GM21515 (cell line): Measurements from ENCODE around the gene DSP.

Source experiments
- ATAC-seq: cut with Tn5 transposase; IDR thresholded peaks from one replicate; pipeline ENCODE4 v1.9.1; 2021; ENCODE audit not compliant: unreplicated experiment

DSP gene

DNA sequence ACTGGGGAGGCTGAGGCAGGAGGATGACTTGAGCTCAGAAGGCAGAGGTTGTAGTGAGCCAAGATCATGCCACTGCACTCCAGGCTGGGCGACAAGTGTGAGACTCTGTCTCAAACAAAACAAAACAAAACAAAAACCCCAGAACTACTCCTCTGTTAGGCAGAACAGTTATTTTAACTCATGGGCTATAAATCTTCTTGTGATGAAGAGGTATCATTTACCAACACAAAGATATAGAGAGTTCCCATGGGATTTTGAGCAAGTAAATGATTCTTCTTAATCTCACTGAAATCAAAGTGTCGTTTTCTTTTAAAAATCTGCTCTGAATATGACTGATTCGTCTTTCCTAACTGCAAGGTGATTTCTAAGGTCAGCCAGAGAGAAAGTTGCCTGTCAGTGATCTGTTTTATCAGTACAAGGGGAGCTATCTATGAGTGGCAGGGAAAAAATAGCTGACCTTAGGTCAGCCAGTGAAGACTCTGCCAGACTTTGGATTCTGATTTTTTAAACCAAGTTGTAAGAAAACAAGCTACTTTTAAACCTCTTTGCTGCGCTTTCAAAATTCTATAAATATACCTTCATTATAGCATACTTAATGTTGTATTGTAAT lies 3.8 kb upstream of the DSP start:
- ATAC-seq: no peak

DNA sequence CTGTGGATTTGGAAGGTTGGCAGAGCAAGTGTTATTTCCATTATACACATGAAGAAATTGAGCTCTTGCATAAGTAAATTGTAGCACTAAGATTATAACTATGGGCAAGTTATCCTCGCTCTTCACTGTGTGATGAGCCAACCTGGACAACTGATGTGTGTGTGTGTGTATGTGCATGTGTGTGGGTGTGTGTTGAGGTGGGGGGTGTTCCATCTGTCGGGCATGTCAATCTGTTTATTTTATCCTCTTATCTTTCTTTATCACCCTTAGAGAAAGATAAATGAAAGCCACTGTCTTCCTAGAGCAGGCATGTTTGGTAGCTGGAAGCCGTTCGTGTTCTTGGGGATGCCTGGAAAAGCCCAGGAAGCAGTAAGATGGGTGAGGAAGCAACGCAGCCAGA lies 3.0 kb upstream of the DSP start:
- no peak for ATAC-seq

- no peak for ATAC-seq
Observed at GRCh38 chr6:7540595-7540994, 876 bp upstream of the DSP start.

DNA sequence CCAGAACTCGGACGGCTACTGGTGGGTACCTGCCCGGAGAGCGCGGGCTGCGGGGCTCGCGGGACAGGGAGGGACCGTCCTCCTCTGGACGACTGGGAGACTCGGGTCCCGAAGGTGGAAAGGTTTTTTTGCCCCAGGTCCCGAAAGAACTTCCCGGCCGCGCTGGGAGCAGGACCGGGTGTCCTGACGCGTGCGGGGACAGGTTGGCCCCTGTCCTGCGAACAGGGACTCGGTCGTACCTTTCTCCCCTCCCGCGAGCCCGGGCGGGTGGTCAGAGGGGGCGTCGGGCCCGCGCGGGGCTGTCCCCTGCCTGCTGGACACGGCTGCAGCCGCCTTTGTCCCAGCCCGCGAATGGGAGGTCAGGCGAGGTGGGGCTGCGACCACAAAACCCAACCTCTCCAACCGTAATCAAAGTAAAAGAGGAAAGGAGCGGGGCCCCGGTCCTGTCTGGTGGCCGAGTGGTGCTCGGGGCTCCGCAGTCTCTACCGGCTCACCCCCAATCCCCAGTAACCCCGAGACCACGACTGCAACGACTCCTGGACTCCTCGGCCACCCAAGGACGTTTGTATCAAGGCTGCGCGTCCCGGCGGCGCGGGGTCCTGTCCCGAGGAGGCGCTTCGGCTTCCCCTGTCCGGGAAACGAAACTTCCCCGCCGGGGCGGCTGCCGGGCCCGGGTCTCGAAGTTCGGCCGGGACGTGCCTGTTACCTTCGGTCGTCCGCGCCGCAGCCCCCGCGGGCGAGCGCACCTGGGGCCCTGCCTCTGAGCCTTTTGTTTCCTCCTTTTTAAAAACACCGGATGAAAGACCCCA lies 798 bp downstream of the DSP start:
- ATAC-seq: no peak

DNA sequence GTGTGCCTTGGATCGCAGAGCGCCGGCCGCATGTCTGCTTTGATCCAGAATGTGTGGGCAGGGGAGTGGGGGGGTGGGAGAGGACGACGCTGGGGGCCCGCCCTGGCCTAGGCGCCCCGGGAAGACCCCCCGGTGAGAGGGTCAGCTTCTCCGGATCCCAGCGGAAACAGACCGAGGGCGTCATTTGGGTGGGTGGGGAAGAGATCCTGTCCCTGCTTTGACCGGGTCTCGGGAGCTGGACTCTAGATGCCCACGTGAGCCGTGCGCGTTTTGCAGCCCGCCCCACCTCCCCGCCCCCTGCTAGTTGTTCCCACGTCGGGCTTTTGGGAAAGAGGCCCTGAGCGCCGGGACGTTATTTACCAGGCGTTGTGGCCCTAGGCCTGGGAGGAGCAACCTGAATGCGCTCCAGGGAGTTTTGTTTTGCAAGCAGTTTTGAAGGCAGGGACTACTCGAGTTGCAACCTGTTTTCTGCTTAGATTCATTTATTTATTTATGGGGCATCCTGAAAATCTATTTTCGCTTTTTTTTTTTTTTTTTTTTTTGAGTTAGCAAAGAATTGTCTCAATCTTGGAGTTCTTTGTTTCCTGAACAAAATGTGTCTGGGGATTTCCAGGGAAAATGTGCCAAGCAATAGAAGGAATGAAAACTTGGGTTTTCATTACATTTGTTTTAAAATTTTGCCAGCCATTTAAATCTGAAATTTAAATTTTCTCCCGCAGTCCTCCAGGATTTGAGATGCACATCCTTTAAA lies 1.6 kb downstream of the DSP start:
- ATAC-seq: no peak

DNA sequence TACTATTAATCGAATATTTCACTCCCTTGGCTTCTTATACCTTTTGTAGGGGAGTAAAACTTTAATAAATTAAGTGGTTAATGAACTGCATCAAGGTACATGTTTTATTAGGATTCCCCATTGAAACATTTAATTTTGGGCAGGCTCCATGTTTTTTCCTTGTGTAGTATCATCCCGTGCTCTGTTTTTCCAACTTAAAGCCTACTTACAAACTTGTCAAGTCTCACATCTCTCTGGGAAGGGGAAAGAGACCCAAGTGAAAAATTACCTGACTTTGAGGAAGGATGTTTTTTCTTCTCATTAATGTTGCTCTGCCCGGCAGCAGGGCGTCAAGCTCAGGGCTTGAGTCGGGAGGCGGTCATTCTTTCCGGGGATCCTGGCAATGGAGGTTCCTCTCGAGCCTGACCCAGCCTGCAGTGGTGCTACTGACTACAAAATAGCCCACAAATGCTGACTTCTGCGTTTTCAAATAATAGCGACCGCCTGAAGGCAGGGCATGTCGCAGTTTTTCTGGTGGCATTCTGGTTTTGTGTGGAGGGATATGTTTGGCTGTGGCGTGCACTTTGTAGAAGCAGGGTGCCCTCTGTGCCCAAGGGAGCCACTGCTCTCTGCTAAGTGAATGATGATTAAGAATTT lies 2.4 kb downstream of the DSP start:
- ATAC-seq: no peak

DNA sequence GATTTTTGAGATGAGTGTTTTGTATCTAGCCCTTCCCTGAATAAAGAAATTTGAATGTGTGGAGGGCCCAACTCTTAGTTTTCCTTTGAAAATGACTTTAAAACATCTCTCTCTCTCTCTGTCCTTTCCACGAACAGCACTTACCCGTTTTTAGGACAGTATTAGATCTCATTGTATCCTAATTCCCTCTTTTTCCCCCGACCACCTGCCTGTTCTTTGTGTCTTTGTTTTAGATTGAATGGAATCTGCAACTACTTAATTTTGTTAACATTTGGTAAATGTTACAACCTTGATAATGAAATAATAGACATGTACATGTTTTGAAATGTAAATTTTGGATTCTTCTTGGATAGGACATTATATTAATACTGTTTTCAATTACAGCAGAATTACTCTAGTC lies 3.1 kb downstream of the DSP start:
- no peak for ATAC-seq

- ATAC-seq: no peak
Observed at GRCh38 chr6:7545316-7546019, 4.0 kb downstream of the DSP start.

GRCh38 chr6:7546020-7546369 lies 4.5 kb downstream of the DSP start:
- ATAC-seq: no peak

DNA sequence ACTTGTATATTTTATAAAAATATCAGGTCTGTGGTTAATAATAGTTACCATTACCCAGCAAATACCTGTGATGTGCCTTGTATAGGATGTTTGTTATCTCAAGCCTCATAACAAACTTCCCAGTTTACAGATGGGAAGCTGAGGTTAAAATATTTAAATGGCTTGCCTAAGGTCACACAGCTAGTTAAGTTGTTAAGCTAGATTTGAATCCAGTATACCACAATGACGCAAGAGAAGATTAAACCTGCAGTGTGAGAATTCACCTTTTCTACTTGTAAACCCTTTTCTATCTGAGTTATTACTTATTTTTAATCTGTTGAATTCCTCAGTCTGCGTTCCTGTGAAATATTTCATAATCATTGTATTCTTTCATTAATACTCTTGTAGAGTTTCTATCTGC lies 4.9 kb downstream of the DSP start:
- no peak for ATAC-seq

- ATAC-seq: no peak
Observed at GRCh38 chr6:7546896-7547295, 5.4 kb downstream of the DSP start.

GRCh38 chr6:7547315-7547714 lies 5.8 kb downstream of the DSP start:
- ATAC-seq: no peak

DNA sequence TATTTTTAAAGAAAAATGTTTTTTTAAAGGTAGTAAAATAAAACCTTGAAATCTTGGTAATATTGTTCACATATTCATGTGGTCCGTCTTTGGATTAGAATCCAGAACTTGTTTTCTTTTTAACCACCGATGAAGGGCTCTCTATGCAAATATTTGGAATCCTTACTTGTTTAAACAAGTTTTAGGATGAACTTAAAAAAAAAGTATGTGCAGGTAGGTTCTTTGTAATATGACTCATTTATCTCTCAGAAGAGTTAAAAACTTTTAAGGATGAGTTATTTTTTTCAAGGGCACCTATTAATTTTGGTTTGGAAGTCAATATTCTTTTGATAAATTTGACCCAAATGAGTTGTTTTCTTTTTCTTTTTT lies 8.9 kb downstream of the DSP start:
- no peak for ATAC-seq

DNA sequence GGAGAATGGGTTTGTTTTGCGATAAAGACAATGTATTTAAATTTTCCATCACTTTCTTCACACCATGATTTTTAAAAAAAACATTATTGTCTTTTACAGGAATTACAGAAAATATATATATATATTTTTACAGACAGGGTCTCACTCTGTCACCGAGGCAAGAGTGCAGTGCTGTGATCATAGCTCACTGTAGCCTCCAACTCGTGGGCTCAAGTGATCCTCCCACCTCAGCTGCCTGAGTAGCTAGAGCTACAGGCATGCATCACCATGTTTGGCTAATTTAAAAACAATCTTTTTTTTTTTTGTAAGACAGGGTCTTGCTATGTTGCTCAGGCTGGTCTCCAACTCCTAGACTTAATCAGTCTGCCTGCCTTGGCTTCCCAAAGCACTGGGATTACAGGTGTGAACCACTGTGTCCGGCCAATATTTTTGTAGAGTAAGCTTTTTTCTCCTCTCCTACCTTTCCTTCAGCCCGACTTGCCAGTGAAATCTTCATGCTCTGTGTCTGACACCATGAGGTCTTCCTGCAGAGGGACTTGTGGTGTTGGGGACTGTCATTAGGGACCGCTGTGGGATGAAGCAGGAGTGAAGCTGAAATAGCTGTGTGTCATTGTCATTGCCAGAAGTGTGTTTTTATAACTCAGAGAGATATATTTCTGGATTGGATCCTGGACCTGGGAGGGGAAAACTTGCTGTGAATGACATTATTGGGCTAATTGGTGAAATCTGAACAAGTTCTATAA lies 13.2 kb downstream of the DSP start:
- ATAC-seq: no peak

DNA sequence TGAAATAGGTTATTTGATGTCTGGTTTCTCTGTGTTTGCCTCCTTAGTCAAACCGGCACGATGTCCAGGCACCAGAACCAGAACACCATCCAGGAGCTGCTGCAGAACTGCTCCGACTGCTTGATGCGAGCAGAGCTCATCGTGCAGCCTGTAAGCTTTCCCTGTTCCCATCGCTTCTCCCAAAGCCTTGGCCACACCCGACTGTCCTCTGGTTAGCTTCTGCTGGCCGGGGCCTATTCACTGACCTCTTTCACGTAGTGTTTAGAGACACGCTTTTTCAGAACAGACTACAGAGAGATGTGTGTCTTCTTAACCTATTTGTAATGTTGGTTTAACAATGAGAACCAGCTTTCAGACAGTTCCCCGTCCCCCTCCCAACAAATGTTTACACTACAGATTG lies 14.2 kb downstream of the DSP start:
- ATAC-seq: no peak

- ATAC-seq: no peak
Observed at GRCh38 chr6:7556394-7557106, 15.1 kb downstream of the DSP start.

- ATAC-seq: no peak
Observed at GRCh38 chr6:7557652-7558051, 16.2 kb downstream of the DSP start.

DNA sequence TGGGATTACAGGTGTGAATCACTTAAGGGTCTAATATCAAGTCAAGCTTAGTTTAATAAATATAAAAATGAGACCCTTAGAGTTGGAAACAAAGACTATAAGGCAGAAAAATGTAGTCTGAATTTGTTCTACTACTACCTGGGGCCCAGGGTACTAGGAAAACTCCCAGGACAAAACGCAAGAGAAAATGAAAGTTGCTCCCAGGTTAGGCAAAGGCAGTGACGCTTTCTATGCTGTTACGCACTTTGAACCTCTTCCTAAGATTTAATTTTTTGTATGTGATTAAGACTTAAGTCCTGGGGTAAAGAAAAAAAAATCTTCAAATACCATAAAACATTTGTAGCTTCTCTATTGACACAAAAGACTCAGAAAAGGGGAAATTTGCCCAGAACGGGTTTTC lies 17.3 kb downstream of the DSP start:
- ATAC-seq: no peak

GRCh38 chr6:7559196-7559595 lies 17.7 kb downstream of the DSP start:
- ATAC-seq: no peak
